ENCODE measurements around the gene PLCL1. TPM values are rescaled to one million over a fixed set of nuclear protein-coding genes. Genes with fewer than 3 reads are reported as not detected.

The PLCL1 gene
- total and polyA plus RNA-seq, 2 donors (not counting 3 experiments of a cell fraction or from before 2014, with no cell fraction given): 0.79 to 3.4 TPM

DNA sequence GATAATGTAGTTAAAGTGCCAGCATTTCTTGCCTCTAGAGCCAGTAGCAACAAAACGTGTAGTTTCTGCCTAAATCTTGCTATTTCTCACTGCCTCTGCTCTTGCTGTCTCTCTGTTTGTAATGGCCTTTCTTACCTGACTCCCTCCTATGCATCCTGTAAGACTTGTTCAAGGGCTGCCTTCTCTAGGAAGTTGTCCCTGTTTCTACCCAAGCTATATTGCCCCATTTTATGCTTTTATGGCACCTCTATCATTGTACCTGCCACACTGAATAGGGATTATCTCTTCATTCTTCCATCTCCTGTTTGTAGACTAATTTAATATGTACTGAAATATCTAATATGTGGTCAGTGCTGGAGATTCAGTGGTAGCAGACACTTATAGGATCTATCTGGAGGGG, 49.2 kb downstream of the PLCL1 start:
- H3K36me3 ChIP-seq (ENCODE audit: control insufficient read depth in 2 of 2, extremely low read depth in 1 of 2, insufficient read depth in 2 of 2, low read length in 2 of 2): no peaks in the 10 kb centered on the region
- dilution Hi-C loops (cut with MboI; ENCODE audit: extremely low pct_ligation_motif_present, low sequenced_read_pairs) (no loop called here), intact Hi-C loops (cut with micrococcal nuclease) (no loop called here)
- H3K4me2 ChIP-seq (ENCODE audit: insufficient read depth, low read length): no peak overlapping the region
- ChIA-PET CTCF (interaction anchor here (1.1 kb wide), 1 partner anchor 39 kb away, joined by 3 read pairs; no protein-coding TSS in a partner anchor), POLR2A (no interaction called here)
- TF ChIP-seq FOS (IDR thresholded peaks at IDR 0.05; ENCODE audit: borderline replicate concordance, insufficient read depth, low read length): no peak
- TF ChIP-seq, protein P1, sequence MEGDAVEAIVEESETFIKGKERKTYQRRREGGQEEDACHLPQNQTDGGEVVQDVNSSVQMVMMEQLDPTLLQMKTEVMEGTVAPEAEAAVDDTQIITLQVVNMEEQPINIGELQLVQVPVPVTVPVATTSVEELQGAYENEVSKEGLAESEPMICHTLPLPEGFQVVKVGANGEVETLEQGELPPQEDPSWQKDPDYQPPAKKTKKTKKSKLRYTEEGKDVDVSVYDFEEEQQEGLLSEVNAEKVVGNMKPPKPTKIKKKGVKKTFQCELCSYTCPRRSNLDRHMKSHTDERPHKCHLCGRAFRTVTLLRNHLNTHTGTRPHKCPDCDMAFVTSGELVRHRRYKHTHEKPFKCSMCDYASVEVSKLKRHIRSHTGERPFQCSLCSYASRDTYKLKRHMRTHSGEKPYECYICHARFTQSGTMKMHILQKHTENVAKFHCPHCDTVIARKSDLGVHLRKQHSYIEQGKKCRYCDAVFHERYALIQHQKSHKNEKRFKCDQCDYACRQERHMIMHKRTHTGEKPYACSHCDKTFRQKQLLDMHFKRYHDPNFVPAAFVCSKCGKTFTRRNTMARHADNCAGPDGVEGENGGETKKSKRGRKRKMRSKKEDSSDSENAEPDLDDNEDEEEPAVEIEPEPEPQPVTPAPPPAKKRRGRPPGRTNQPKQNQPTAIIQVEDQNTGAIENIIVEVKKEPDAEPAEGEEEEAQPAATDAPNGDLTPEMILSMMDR (IDR thresholded peaks at IDR 0.05; ENCODE audit: extremely low read depth in 1 of 2, insufficient read depth in 1 of 2, low read depth in 1 of 2, low read length in 2 of 2): no peak
- no peak for TF ChIP-seq MYC (IDR thresholded peaks at IDR 0.05; ENCODE audit: low read depth, low read length)
- TF ChIP-seq, protein P2, sequence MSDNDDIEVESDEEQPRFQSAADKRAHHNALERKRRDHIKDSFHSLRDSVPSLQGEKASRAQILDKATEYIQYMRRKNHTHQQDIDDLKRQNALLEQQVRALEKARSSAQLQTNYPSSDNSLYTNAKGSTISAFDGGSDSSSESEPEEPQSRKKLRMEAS (IDR thresholded peaks at IDR 0.05; ENCODE audit: insufficient read depth, insufficient read length): no peak
- no peak for TF ChIP-seq EZH2 (IDR thresholded peaks at IDR 0.05; ENCODE audit: borderline replicate concordance, low read depth, low read length, severe bottlenecking)
- TF ChIP-seq JUN (IDR thresholded peaks at IDR 0.05; ENCODE audit: borderline replicate concordance, insufficient read depth, insufficient read length, low read depth): no peak
- no peak for TF ChIP-seq POLR2A (IDR thresholded peaks at IDR 0.05; ENCODE audit: low read depth, low read length)
- no peak for TF ChIP-seq GATA2 (IDR thresholded peaks at IDR 0.05; ENCODE audit: insufficient read depth, insufficient read length, low read depth, low read length)
- TF ChIP-seq POLR2AphosphoS5 (IDR thresholded peaks at IDR 0.05; ENCODE audit: insufficient read depth, low read depth, low read length): no peak
- DNase-seq (ENCODE audit: low read depth, low spot score) (no peak), FAIRE-seq (no peak)
- no peak overlapping the region for H3K27ac ChIP-seq (ENCODE audit: insufficient read depth, low read depth, low read length)
- no peak overlapping the region for H2AFZ ChIP-seq (ENCODE audit: low read depth, low read length)
- no peaks in the 10 kb centered on the region for H3K4me1 ChIP-seq (ENCODE audit: control insufficient read depth, extremely low read depth, insufficient read depth, low read length)
- no peak overlapping the region for H3K4me3 ChIP-seq (replicated peaks in 1 of 3; ENCODE audit: insufficient read depth in 1 of 3, low read depth in 1 of 3, low read length in 3 of 3)
- no peak overlapping the region for H3K9ac ChIP-seq (replicated peaks; ENCODE audit: extremely low read depth, insufficient read depth, low read length)
- no peaks in the 10 kb centered on the region for H3K9me1 ChIP-seq (replicated peaks; ENCODE audit: control insufficient read depth, extremely low read depth, insufficient read depth, low read length)
- H4K20me1 ChIP-seq (replicated peaks; ENCODE audit: control insufficient read depth, extremely low read depth, insufficient read depth, low read length): no peaks in the 10 kb centered on the region
- H3K27me3 ChIP-seq (ENCODE audit: control insufficient read depth in 2 of 2, insufficient read depth in 2 of 2, low read length in 2 of 2): no peaks in the 10 kb centered on the region
- H3K9me3 ChIP-seq (replicated peaks; ENCODE audit: control insufficient read depth, insufficient read depth, low read length): no peaks in the 10 kb centered on the region
- no peaks in the 10 kb centered on the region for H3K79me2 ChIP-seq (ENCODE audit: control insufficient read depth, insufficient read depth, low read length)
- no TSS peak for BruUV-seq (replicated peaks)
